Measurements from ENCODE around the gene EPHB1. TPM values are rescaled to one million over a fixed set of nuclear protein-coding genes. Genes with fewer than 3 reads are reported as not detected.
A peak's percentile ranks its signal among the peaks of the same experiment; 100 is the strongest.

EPHB1 gene
- total RNA-seq, 1 donor from 2014 or later: 0.86 TPM

GRCh38 chr3:134904776-134905646 is 110.0 kb downstream of the EPHB1 start:
- peak; percentile 9 for DNase-seq (ENCODE audit: low read depth)

GRCh38 chr3:134905647-134905935 is 110.5 kb downstream of the EPHB1 start:
- peak; percentile 21 for DNase-seq (ENCODE audit: low read depth)

GRCh38 chr3:134908271-134908670 is 113.2 kb downstream of the EPHB1 start:
- DNase-seq (ENCODE audit: low read depth): no peak

GRCh38 chr3:134910026-134910425 is 115.0 kb downstream of the EPHB1 start:
- DNase-seq (ENCODE audit: low read depth): no peak

GRCh38 chr3:134911586-134912548 is 116.8 kb downstream of the EPHB1 start:
- DNase-seq (ENCODE audit: low read depth): no peak

GRCh38 chr3:134916276-134916961 is 121.4 kb downstream of the EPHB1 start:
- no peak for DNase-seq (ENCODE audit: low read depth)

GRCh38 chr3:134917631-134918030 is 122.6 kb downstream of the EPHB1 start:
- DNase-seq (ENCODE audit: low read depth): no peak

GRCh38 chr3:134918441-134918840 is 123.4 kb downstream of the EPHB1 start:
- no peak for DNase-seq (ENCODE audit: low read depth)

GRCh38 chr3:134922101-134922500 is 127.0 kb downstream of the EPHB1 start:
- no peak for DNase-seq (ENCODE audit: low read depth)

- no peak for DNase-seq (ENCODE audit: low read depth)
These were observed 127.8 kb downstream of the EPHB1 start for GRCh38 chr3:134922866-134923265.

- DNase-seq (ENCODE audit: low read depth): no peak
These were observed 128.2 kb downstream of the EPHB1 start for GRCh38 chr3:134923286-134923685.

GRCh38 chr3:134927599-134927998 is 132.5 kb downstream of the EPHB1 start:
- DNase-seq (ENCODE audit: low read depth): peak; percentile 58

- no peak for DNase-seq (ENCODE audit: low read depth)
These were observed 133.3 kb downstream of the EPHB1 start for GRCh38 chr3:134928392-134928791.

GRCh38 chr3:134928819-134929218 is 133.8 kb downstream of the EPHB1 start:
- no peak for DNase-seq (ENCODE audit: low read depth)

- no peak for DNase-seq (ENCODE audit: low read depth)
These were observed 134.9 kb downstream of the EPHB1 start for GRCh38 chr3:134929976-134930375.

GRCh38 chr3:134931045-134931785 is 136.2 kb downstream of the EPHB1 start:
- DNase-seq (ENCODE audit: low read depth): no peak

GRCh38 chr3:134932035-134932434 is 137.0 kb downstream of the EPHB1 start:
- no peak for DNase-seq (ENCODE audit: low read depth)

- no peak for DNase-seq (ENCODE audit: low read depth)
These were observed 138.9 kb downstream of the EPHB1 start for GRCh38 chr3:134933997-134934396.

- DNase-seq (ENCODE audit: low read depth): no peak
These were observed 139.9 kb downstream of the EPHB1 start for GRCh38 chr3:134934933-134935332.

- no peak for DNase-seq (ENCODE audit: low read depth)
These were observed 142.4 kb downstream of the EPHB1 start for GRCh38 chr3:134937256-134938028.

Data from myocyte (in vitro differentiated cells).